HG02610 (cell line): ENCODE measurements around the gene MYO1C.
"Not testable (repeated sequence)": the region's sequence is repeated elsewhere in the genome, so short reads cannot be mapped to it uniquely, and the experiment has no call there.

Source experiments
- ATAC-seq: cut with Tn5 transposase; IDR thresholded peaks from one replicate; pipeline ENCODE4 v1.9.1; 2021; ENCODE audit warnings: mild to moderate bottlenecking, moderate library complexity; ENCODE audit not compliant: unreplicated experiment

The MYO1C gene

GRCh38 chr17:1508709-1509108 is 16.2 kb upstream of the MYO1C start:
- ATAC-seq: not testable (repeated sequence)

GRCh38 chr17:1506649-1507267 is 14.3 kb upstream of the MYO1C start:
- no peak for ATAC-seq

GRCh38 chr17:1505586-1505985 is 13.1 kb upstream of the MYO1C start:
- ATAC-seq: no peak

- no peak for ATAC-seq
Measured at GRCh38 chr17:1504866-1505265, 12.4 kb upstream of the MYO1C start.

- ATAC-seq: no peak
Measured at GRCh38 chr17:1503699-1504098, 11.2 kb upstream of the MYO1C start.

- ATAC-seq: no peak
Measured at GRCh38 chr17:1498869-1499268, 6.4 kb upstream of the MYO1C start.

GRCh38 chr17:1498233-1498632 is 5.7 kb upstream of the MYO1C start:
- no peak for ATAC-seq

GRCh38 chr17:1497831-1498230 is 5.3 kb upstream of the MYO1C start:
- no peak for ATAC-seq

- no peak for ATAC-seq
Measured at GRCh38 chr17:1496869-1497268, 4.4 kb upstream of the MYO1C start.

- no peak for ATAC-seq
Measured at GRCh38 chr17:1495265-1495989, 2.9 kb upstream of the MYO1C start.

- ATAC-seq: no peak
Measured at GRCh38 chr17:1494736-1495253, 2.3 kb upstream of the MYO1C start.

- ATAC-seq: no peak
Measured at GRCh38 chr17:1494203-1494602, 1.7 kb upstream of the MYO1C start.

- no peak for ATAC-seq
Measured at GRCh38 chr17:1493291-1493980, 950 bp upstream of the MYO1C start.

- peak; percentile 44 for ATAC-seq
Measured at GRCh38 chr17:1491443-1492248, 840 bp downstream of the MYO1C start.

GRCh38 chr17:1490643-1491442 is 1.6 kb downstream of the MYO1C start:
- peak; percentile 46 for ATAC-seq

GRCh38 chr17:1488826-1489270 is 3.6 kb downstream of the MYO1C start:
- no peak for ATAC-seq

GRCh38 chr17:1487939-1488825 is 4.3 kb downstream of the MYO1C start:
- peak; percentile 29 for ATAC-seq

- no peak for ATAC-seq
Measured at GRCh38 chr17:1486802-1487695, 5.4 kb downstream of the MYO1C start.
